Kidney (tissue), 14 donors: ENCODE measurements around the gene MASTL. TPM values are rescaled to one million over a fixed set of nuclear protein-coding genes. Genes with fewer than 3 reads are reported as not detected.

Experiments
- DNase-seq, 5 donors: peaks; one replicate each; pipeline ENCODE4 v3.0.0-alpha.2; 2013 to 2020
- FAIRE-seq: peaks from 2 replicates; lab custom pipeline; 2012; peaks lifted over from hg19 to GRCh38; lab: Jason Lieb, UNC
- H3K27ac ChIP-seq, 2 donors: one replicate each; pipeline ENCODE4 v1.7.0; 2013; ENCODE audit warnings: low read depth in 2 of 2, low read length in 2 of 2, inconsistent platforms in 1 of 2
- H3K27me3 ChIP-seq: one replicate; pipeline ENCODE4 v1.7.1; 2013; ENCODE audit warnings: low read length, inconsistent platforms; ENCODE audit not compliant: control insufficient read depth, insufficient read depth
- H3K36me3 ChIP-seq, 3 donors: one replicate each; pipeline versions ENCODE4 v1.7.0 to v1.7.1; 2013; ENCODE audit warnings: low read length in 3 of 3, control low read depth in 1 of 3, inconsistent platforms in 1 of 3; ENCODE audit not compliant: insufficient read depth in 3 of 3, control insufficient read depth in 2 of 3
- H3K4me1 ChIP-seq, 3 donors: one replicate each; pipeline versions ENCODE4 v1.7.0 to v1.7.1; 2013; ENCODE audit warnings: low read length in 3 of 3, inconsistent platforms in 1 of 3, low read depth in 1 of 3; ENCODE audit not compliant: control insufficient read depth in 2 of 3, insufficient read depth in 2 of 3
- H3K4me3 ChIP-seq, 3 donors: one replicate each; pipeline versions ENCODE4 v1.7.0 to v1.8.1; 2013; ENCODE audit warnings: low read length in 3 of 3, control low read depth in 1 of 3, inconsistent platforms in 1 of 3
- H3K9ac ChIP-seq, 3 donors: one replicate each; pipeline versions ENCODE4 v1.7.0 to v1.7.1; 2013; ENCODE audit warnings: low read length in 3 of 3, control low read depth in 1 of 3, inconsistent platforms in 1 of 3
- H3K9me3 ChIP-seq, 3 donors: one replicate each; pipeline versions ENCODE4 v1.7.0 to v1.7.1; 2013; ENCODE audit warnings: low read length in 3 of 3, control low read depth in 1 of 3, inconsistent platforms in 1 of 3; ENCODE audit not compliant: control insufficient read depth in 2 of 3, insufficient read depth in 1 of 3
- intact Hi-C: fragments of 100-400 bp; cut with DNase I; formaldehyde crosslinking; loops from one replicate; pipeline ENCODE4 v1.11.1; 2022
- polyA plus RNA-seq: library from polyadenylated mRNA; stranded (reverse); fragments of 350-450 nt; fragmentation: Illumina TruSeq; extraction: RNeasy Lipid Tissue Mini Kit (QIAGEN cat#74804); gene quantifications from one replicate; pipeline ENCODE4 v1.2.3, GENCODE V29; 2014; ENCODE audit warnings: low read depth, low replicate concordance; ENCODE audit not compliant: insufficient read depth
- total RNA-seq: library from RNA; stranded (reverse); fragmentation: NEBNext Ultra II Directional; extraction: Animal tissue kit (Norgen Biotek cat#: 25700); gene quantifications from one replicate; pipeline ENCODE4 v1.2.1, GENCODE V29; 2021
- TF ChIP-seq, protein P1 (sequence below): IDR thresholded peaks from 3 replicates; pipeline ENCODE4 v1.5.1; 2012; ENCODE audit warnings: mild to moderate bottlenecking, moderate library complexity, borderline replicate concordance; ENCODE audit not compliant: insufficient read depth; ENCODE audit errors: extremely low read depth
- donor health status: control.
- donor health status: control.
- donor health status: control.
- donor health status: control.
- donor health status: control.
- donor health status: DM: yes; HTN: yes; CAD: no.
- donor health status: Normal renal cell carcinoma (clear cell type).

Gene MASTL
- total and polyA plus RNA-seq, 2 donors from 2014 or later = 2.6 to 10.3 TPM

GRCh38 chr10:27223964-27224363, 68.8 kb downstream of the MASTL start:
- intact Hi-C loops = no loop called here
- no peak overlapping the region for H3K27ac ChIP-seq
- no peaks in the 10 kb centered on the region for H3K9me3 ChIP-seq
- no peak overlapping the region for H3K9ac ChIP-seq
- peaks cover 4 to 34% (median 6%) of the 10 kb centered on the region in 3 donors for H3K36me3 ChIP-seq
- H3K27me3 ChIP-seq = no peaks in the 10 kb centered on the region
- DNase-seq (peak in 1 of 5 donors; percentile 49), FAIRE-seq (no peak)
- TF ChIP-seq, protein P1, sequence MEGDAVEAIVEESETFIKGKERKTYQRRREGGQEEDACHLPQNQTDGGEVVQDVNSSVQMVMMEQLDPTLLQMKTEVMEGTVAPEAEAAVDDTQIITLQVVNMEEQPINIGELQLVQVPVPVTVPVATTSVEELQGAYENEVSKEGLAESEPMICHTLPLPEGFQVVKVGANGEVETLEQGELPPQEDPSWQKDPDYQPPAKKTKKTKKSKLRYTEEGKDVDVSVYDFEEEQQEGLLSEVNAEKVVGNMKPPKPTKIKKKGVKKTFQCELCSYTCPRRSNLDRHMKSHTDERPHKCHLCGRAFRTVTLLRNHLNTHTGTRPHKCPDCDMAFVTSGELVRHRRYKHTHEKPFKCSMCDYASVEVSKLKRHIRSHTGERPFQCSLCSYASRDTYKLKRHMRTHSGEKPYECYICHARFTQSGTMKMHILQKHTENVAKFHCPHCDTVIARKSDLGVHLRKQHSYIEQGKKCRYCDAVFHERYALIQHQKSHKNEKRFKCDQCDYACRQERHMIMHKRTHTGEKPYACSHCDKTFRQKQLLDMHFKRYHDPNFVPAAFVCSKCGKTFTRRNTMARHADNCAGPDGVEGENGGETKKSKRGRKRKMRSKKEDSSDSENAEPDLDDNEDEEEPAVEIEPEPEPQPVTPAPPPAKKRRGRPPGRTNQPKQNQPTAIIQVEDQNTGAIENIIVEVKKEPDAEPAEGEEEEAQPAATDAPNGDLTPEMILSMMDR = peak; percentile 47
- H3K4me1 ChIP-seq = no peaks in the 10 kb centered on the region
- no peak overlapping the region for H3K4me3 ChIP-seq

DNA sequence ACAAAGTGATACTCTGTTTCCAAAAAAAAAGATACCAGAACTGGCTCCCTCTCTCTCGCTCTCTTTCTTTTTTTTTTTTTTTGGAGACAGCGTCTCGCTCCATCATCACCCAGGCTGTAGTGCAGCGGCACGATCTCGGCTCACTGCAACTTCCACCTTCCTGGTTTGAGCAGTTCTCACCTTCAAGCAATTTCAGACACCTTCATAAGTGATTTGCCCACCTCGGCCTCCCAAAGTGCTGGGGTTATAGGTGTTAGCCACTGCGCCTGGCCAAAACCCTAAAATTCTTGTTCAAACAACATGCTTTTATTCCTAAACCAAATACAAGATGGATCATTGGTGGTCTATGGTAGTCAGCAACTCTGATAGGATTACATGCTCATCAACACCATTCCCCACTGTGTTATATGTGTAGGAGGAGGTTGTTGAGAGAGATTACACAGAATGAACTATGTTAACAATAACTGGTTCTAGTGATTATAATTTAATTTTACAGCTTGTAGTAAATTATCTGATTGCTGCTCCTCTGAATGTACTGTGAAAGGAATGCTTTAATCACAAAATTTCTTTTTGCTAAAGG, 69.9 kb downstream of the MASTL start:
- Histone ChIP-seq H3K9me3 (no peaks in the 10 kb centered on the region), H3K4me3 (no peak overlapping the region), H3K9ac (no peak overlapping the region), H3K36me3 (peaks cover 0 to 29% (median 2%) of the 10 kb centered on the region in 3 donors), H3K27me3 (no peaks in the 10 kb centered on the region), H3K27ac (no peak overlapping the region), H3K4me1 (no peaks in the 10 kb centered on the region)
- DNase-seq (no peak), FAIRE-seq (no peak)
- intact Hi-C loops = no loop called here
- TF ChIP-seq, protein P1 = no peak

- H3K27ac ChIP-seq = no peak overlapping the region
- TF ChIP-seq, protein P1 = no peak
- DNase-seq = no peak
- H3K9me3 ChIP-seq = no peaks in the 10 kb centered on the region
- H3K9ac ChIP-seq = no peak overlapping the region
- no peaks in the 10 kb centered on the region for H3K27me3 ChIP-seq
- no peak overlapping the region for H3K4me3 ChIP-seq
- peaks cover 0 to 30% (median 2%) of the 10 kb centered on the region in 3 donors for H3K36me3 ChIP-seq
- H3K4me1 ChIP-seq = no peaks in the 10 kb centered on the region
- intact Hi-C loops = no loop called here
- no peak for FAIRE-seq
These were observed 70.6 kb downstream of the MASTL start for GRCh38 chr10:27225642-27226257.
